ENCODE data around the gene PCDH18. TPM values are rescaled to one million over a fixed set of nuclear protein-coding genes. Genes with fewer than 3 reads are reported as not detected.

The PCDH18 gene
- polyA plus RNA-seq, 3 donors: not detected

GRCh38 chr4:137514406-137515111 is 17.7 kb downstream of the PCDH18 start:
- no peak for DNase-seq
- no peak overlapping the region for H2AFZ ChIP-seq (ENCODE audit: insufficient read depth, low read depth, low read length, poor library complexity, severe bottlenecking)
- H3K27ac ChIP-seq (ENCODE audit: low read depth in 1 of 2, low read length in 2 of 2): no peak overlapping the region
- H3K4me1 ChIP-seq (ENCODE audit: control insufficient read depth in 1 of 2, insufficient read depth in 2 of 2, low read length in 2 of 2): no peaks in the 10 kb centered on the region
- H3K4me2 ChIP-seq (replicated peaks; ENCODE audit: extremely low read depth, low read length, poor library complexity, severe bottlenecking): no peak overlapping the region
- H3K79me2 ChIP-seq (ENCODE audit: insufficient read depth, low read length): no peaks in the 10 kb centered on the region
- no peaks in the 10 kb centered on the region for H3K36me3 ChIP-seq (replicated peaks in 1 of 2; ENCODE audit: control insufficient read depth in 1 of 2, insufficient read depth in 2 of 2, low read length in 2 of 2)
- no CpG with 5 or more reads among the region's 3 CpGs for WGBS (ENCODE audit: insufficient coverage)
- H3K9me3 ChIP-seq (replicated peaks in 1 of 2; ENCODE audit: control insufficient read depth in 1 of 2, insufficient read depth in 1 of 2, low read length in 2 of 2): no peaks in the 10 kb centered on the region
- H3K4me3 ChIP-seq (replicated peaks in 1 of 3; ENCODE audit: low read depth in 2 of 3, low read length in 3 of 3): no peak overlapping the region
- no peaks in the 10 kb centered on the region for H3K4me1 Mint-ChIP-seq
- H3K4me3 Mint-ChIP-seq: no peak overlapping the region
- H3K27me3 ChIP-seq (ENCODE audit: control insufficient read depth in 2 of 2, insufficient read depth in 2 of 2, low read length in 2 of 2): no peaks in the 10 kb centered on the region
- peaks cover 0 to 5% (median 0%) of the 10 kb centered on the region in 7 donors for H3K9me3 Mint-ChIP-seq
- intact Hi-C loops (cut with micrococcal nuclease): no loop called here
- no peaks in the 10 kb centered on the region for H4K20me1 ChIP-seq (ENCODE audit: insufficient read depth, low read length)
- no peaks in the 10 kb centered on the region for H3K27me3 Mint-ChIP-seq (ENCODE audit: low read depth in 3 of 3)
- no peak overlapping the region for H3K9ac ChIP-seq (ENCODE audit: insufficient read depth, low read length, poor library complexity, severe bottlenecking)
- no peaks in the 10 kb centered on the region for H3K36me3 Mint-ChIP-seq
- TF ChIP-seq, protein P1, sequence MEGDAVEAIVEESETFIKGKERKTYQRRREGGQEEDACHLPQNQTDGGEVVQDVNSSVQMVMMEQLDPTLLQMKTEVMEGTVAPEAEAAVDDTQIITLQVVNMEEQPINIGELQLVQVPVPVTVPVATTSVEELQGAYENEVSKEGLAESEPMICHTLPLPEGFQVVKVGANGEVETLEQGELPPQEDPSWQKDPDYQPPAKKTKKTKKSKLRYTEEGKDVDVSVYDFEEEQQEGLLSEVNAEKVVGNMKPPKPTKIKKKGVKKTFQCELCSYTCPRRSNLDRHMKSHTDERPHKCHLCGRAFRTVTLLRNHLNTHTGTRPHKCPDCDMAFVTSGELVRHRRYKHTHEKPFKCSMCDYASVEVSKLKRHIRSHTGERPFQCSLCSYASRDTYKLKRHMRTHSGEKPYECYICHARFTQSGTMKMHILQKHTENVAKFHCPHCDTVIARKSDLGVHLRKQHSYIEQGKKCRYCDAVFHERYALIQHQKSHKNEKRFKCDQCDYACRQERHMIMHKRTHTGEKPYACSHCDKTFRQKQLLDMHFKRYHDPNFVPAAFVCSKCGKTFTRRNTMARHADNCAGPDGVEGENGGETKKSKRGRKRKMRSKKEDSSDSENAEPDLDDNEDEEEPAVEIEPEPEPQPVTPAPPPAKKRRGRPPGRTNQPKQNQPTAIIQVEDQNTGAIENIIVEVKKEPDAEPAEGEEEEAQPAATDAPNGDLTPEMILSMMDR (IDR thresholded peaks at IDR 0.05): no peak
- H3K27ac Mint-ChIP-seq: no peak overlapping the region

- H3K79me2 ChIP-seq (ENCODE audit: insufficient read depth, low read length): no peaks in the 10 kb centered on the region
- Mint-ChIP-seq H3K27me3 (ENCODE audit: low read depth in 3 of 3) (no peaks in the 10 kb centered on the region), H3K4me3 (no peak overlapping the region), H3K36me3 (no peaks in the 10 kb centered on the region), H3K27ac (no peak overlapping the region), H3K9me3 (peaks cover 0 to 5% (median 0%) of the 10 kb centered on the region in 7 donors), H3K4me1 (no peaks in the 10 kb centered on the region)
- TF ChIP-seq, protein P1 (IDR thresholded peaks at IDR 0.05): no peak
- H2AFZ ChIP-seq (ENCODE audit: insufficient read depth, low read depth, low read length, poor library complexity, severe bottlenecking): no peak overlapping the region
- DNase-seq: no peak
- H3K4me3 ChIP-seq (replicated peaks in 1 of 3; ENCODE audit: low read depth in 2 of 3, low read length in 3 of 3): no peak overlapping the region
- WGBS (ENCODE audit: insufficient coverage): no CpG with 5 or more reads among the region's 2 CpGs
- H3K27me3 ChIP-seq (ENCODE audit: control insufficient read depth in 2 of 2, insufficient read depth in 2 of 2, low read length in 2 of 2): no peaks in the 10 kb centered on the region
- H3K36me3 ChIP-seq (replicated peaks in 1 of 2; ENCODE audit: control insufficient read depth in 1 of 2, insufficient read depth in 2 of 2, low read length in 2 of 2): no peaks in the 10 kb centered on the region
- intact Hi-C loops (cut with micrococcal nuclease): no loop called here
- no peak overlapping the region for H3K9ac ChIP-seq (ENCODE audit: insufficient read depth, low read length, poor library complexity, severe bottlenecking)
- H4K20me1 ChIP-seq (ENCODE audit: insufficient read depth, low read length): no peaks in the 10 kb centered on the region
- H3K4me1 ChIP-seq (ENCODE audit: control insufficient read depth in 1 of 2, insufficient read depth in 2 of 2, low read length in 2 of 2): no peaks in the 10 kb centered on the region
- H3K4me2 ChIP-seq (replicated peaks; ENCODE audit: extremely low read depth, low read length, poor library complexity, severe bottlenecking): no peak overlapping the region
- no peaks in the 10 kb centered on the region for H3K9me3 ChIP-seq (replicated peaks in 1 of 2; ENCODE audit: control insufficient read depth in 1 of 2, insufficient read depth in 1 of 2, low read length in 2 of 2)
- no peak overlapping the region for H3K27ac ChIP-seq (ENCODE audit: low read depth in 1 of 2, low read length in 2 of 2)
Measured at GRCh38 chr4:137510557-137511265, 21.6 kb downstream of the PCDH18 start.
